Measurements from ENCODE around the gene ZNF804B. TPM values are rescaled to one million over a fixed set of nuclear protein-coding genes. Genes with fewer than 3 reads are reported as not detected.

ZNF804B gene
- total RNA-seq, 4 donors from 2014 or later = not detected

- 25 to 27% methylated on average over 2 of the region's 2 CpGs for WGBS, 2 donors
- H3K4me1 ChIP-seq = no peaks in the 10 kb centered on the region
- intact Hi-C loops (cut with DNase I) = no loop called here
- no peak overlapping the region for H3K27ac ChIP-seq
- no peaks in the 10 kb centered on the region for H3K36me3 ChIP-seq
- no peaks in the 10 kb centered on the region for H3K27me3 ChIP-seq
- TF ChIP-seq POLR2A (IDR thresholded peaks at IDR 0.05) = no peak
- TF ChIP-seq, protein P1, sequence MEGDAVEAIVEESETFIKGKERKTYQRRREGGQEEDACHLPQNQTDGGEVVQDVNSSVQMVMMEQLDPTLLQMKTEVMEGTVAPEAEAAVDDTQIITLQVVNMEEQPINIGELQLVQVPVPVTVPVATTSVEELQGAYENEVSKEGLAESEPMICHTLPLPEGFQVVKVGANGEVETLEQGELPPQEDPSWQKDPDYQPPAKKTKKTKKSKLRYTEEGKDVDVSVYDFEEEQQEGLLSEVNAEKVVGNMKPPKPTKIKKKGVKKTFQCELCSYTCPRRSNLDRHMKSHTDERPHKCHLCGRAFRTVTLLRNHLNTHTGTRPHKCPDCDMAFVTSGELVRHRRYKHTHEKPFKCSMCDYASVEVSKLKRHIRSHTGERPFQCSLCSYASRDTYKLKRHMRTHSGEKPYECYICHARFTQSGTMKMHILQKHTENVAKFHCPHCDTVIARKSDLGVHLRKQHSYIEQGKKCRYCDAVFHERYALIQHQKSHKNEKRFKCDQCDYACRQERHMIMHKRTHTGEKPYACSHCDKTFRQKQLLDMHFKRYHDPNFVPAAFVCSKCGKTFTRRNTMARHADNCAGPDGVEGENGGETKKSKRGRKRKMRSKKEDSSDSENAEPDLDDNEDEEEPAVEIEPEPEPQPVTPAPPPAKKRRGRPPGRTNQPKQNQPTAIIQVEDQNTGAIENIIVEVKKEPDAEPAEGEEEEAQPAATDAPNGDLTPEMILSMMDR (IDR thresholded peaks at IDR 0.05) = no peak
- H3K9me3 ChIP-seq = peaks cover 0 to 10% (median 0%) of the 10 kb centered on the region in 3 donors
- DNase-seq = no peak
- no peak overlapping the region for H3K4me3 ChIP-seq
Observed at GRCh38 chr7:89133819-89134218, 374.3 kb downstream of the ZNF804B start.

GRCh38 chr7:89145801-89146200 lies 386.3 kb downstream of the ZNF804B start:
- no peak for TF ChIP-seq POLR2A (IDR thresholded peaks at IDR 0.05)
- TF ChIP-seq, protein P1 (IDR thresholded peaks at IDR 0.05) = no peak
- no peaks in the 10 kb centered on the region for H3K4me1 ChIP-seq
- no peak for DNase-seq
- H3K27ac ChIP-seq = no peak overlapping the region
- no peak overlapping the region for H3K4me3 ChIP-seq
- H3K27me3 ChIP-seq = no peaks in the 10 kb centered on the region
- no peaks in the 10 kb centered on the region for H3K36me3 ChIP-seq
- H3K9me3 ChIP-seq = no peaks in the 10 kb centered on the region
- intact Hi-C loops (cut with DNase I) = no loop called here

DNA sequence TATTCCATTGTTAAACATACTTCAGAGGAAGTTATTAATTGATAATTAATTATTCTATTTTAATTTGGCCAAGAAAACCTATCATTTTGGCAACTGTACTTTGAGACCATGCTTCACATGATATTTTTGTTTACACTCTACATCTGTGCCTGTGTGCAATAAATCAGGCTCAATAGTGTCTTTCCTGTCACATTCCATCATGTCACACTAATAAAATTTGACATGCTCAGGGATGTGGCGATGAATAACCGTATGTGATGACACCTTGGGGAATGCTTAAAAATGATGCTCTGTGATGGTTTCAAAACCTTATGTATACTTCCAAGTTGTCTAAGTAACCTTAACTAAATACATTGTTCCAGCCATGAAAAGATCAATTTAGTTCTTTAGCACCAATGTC lies 400.6 kb downstream of the ZNF804B start:
- intact Hi-C loops (cut with DNase I) = no loop called here
- no peaks in the 10 kb centered on the region for H3K36me3 ChIP-seq
- no peaks in the 10 kb centered on the region for H3K27me3 ChIP-seq
- H3K4me1 ChIP-seq = no peaks in the 10 kb centered on the region
- TF ChIP-seq POLR2A (IDR thresholded peaks at IDR 0.05) = no peak
- TF ChIP-seq, protein P1 (IDR thresholded peaks at IDR 0.05) = no peak
- 79 to 87% methylated on average over 2 of the region's 2 CpGs for WGBS, 2 donors
- H3K4me3 ChIP-seq = no peak overlapping the region
- H3K9me3 ChIP-seq = no peaks in the 10 kb centered on the region
- no peak for DNase-seq
- H3K27ac ChIP-seq = no peak overlapping the region

DNA sequence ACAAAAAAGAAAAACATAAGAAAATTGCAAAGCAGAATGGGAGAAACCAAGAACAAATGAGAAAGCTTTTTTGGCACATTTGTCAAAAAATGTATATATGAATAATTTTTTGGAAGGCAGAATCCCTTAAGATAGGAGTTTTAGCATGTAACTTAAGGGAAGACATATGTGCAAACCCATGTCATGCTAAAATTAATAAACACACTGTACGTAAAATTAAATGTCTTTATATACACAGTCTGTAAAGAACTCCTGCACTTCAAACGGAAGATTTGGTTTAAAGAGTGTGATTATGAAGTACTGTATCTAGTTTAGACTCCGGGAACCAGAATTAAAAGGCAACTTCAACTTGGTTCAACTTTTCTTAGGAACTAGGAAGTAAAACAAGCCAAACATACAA lies 405.9 kb downstream of the ZNF804B start:
- intact Hi-C loops (cut with DNase I) = no loop called here

DNA sequence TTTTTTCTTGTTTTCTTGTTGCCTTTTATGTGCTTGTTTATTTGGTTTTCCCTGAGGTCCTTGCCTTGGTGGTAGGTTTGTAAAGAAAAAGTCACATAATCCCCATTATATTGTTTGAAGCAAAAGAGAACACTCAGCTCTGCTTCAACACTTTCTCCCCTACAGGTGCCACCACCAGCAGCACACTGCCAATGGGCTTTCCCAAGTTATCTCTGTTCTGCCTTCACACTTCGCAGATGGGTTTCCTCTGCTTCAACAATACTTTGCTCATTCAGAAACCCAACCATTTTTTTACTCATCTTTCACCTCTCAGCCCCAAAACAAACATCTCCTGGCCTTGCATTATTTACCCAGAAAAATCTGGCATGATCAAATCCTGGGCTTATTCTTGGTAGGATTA lies 411.1 kb downstream of the ZNF804B start:
- H3K4me3 ChIP-seq = no peak overlapping the region

More for the DNA sequence above, 405.9 kb downstream of the ZNF804B start:
- H3K27me3 ChIP-seq = no peaks in the 10 kb centered on the region
- no peaks in the 10 kb centered on the region for H3K36me3 ChIP-seq
- TF ChIP-seq, protein P1 (IDR thresholded peaks at IDR 0.05) = no peak
- TF ChIP-seq POLR2A (IDR thresholded peaks at IDR 0.05) = no peak
- DNase-seq = no peak
- no peak overlapping the region for H3K27ac ChIP-seq
- no peaks in the 10 kb centered on the region for H3K9me3 ChIP-seq
- 41 to 47% methylated on average over 3 of the region's 3 CpGs for WGBS, 2 donors
- no peaks in the 10 kb centered on the region for H3K4me1 ChIP-seq
- H3K4me3 ChIP-seq = no peak overlapping the region

More for the DNA sequence above, 411.1 kb downstream of the ZNF804B start:
- no peak for DNase-seq
- no peaks in the 10 kb centered on the region for H3K36me3 ChIP-seq
- TF ChIP-seq, protein P1 (IDR thresholded peaks at IDR 0.05) = no peak
- TF ChIP-seq POLR2A (IDR thresholded peaks at IDR 0.05) = no peak
- no peak overlapping the region for H3K27ac ChIP-seq
- no peaks in the 10 kb centered on the region for H3K4me1 ChIP-seq
- 47 to 50% methylated on average over 1 of the region's 1 CpG for WGBS, 2 donors
- H3K27me3 ChIP-seq = no peaks in the 10 kb centered on the region
- intact Hi-C loops (cut with DNase I) = no loop called here
- no peaks in the 10 kb centered on the region for H3K9me3 ChIP-seq

All from esophagus squamous epithelium (tissue), 5 donors.